KMS-11 (cell line): ENCODE results near the gene PTPRR.

Experiments
- H2AFZ ChIP-seq: fragments of 200-600 bp; sonication (generic); 2 replicates; pipeline ENCODE4 v1.6.1; 2016; ENCODE audit warnings: antibody characterized with exemption, mixed run types, low read depth
- H3K27ac ChIP-seq: fragments of 200-600 bp; sonication (generic); 2 replicates; pipeline ENCODE4 v1.6.1; 2016; ENCODE audit warnings: mild to moderate bottlenecking, mixed run types
- H3K27me3 ChIP-seq: fragments of 200-600 bp; sonication (generic); 2 replicates; pipeline ENCODE4 v1.6.1; 2017; ENCODE audit warnings: mild to moderate bottlenecking, low read depth, mixed run types, moderate library complexity; ENCODE audit not compliant: insufficient read depth
- H3K36me3 ChIP-seq: fragments of 200-600 bp; sonication (generic); 2 replicates; pipeline ENCODE4 v1.6.1; 2017; ENCODE audit warnings: mild to moderate bottlenecking, mixed run types; ENCODE audit not compliant: insufficient read depth
- H3K4me1 ChIP-seq: fragments of 200-600 bp; sonication (generic); 2 replicates; pipeline ENCODE4 v1.6.1; 2016; ENCODE audit warnings: mild to moderate bottlenecking, low read depth, mixed run types; ENCODE audit not compliant: poor library complexity, severe bottlenecking
- H3K4me2 ChIP-seq: fragments of 200-600 bp; sonication (generic); 2 replicates; pipeline ENCODE4 v1.7.0; 2016; ENCODE audit warnings: mild to moderate bottlenecking, mixed run types
- H3K4me3 ChIP-seq: fragments of 200-600 bp; sonication (generic); IDR thresholded peaks from 2 replicates; pipeline ENCODE4 v1.6.1; 2017; ENCODE audit warnings: low read depth, low read length, mixed read lengths; ENCODE audit not compliant: insufficient read depth
- H3K79me2 ChIP-seq: fragments of 200-600 bp; sonication (generic); 2 replicates; pipeline ENCODE4 v1.6.1; 2016; ENCODE audit warnings: low read depth, mixed run types; ENCODE audit not compliant: insufficient read depth
- H3K9ac ChIP-seq: fragments of 200-600 bp; sonication (generic); 2 replicates; pipeline ENCODE4 v1.6.1; 2016; ENCODE audit warnings: mild to moderate bottlenecking, mixed run types
- H4K20me1 ChIP-seq: fragments of 200-600 bp; sonication (generic); 2 replicates; pipeline ENCODE4 v1.6.1; 2016; ENCODE audit warnings: mild to moderate bottlenecking, mixed run types; ENCODE audit not compliant: insufficient read depth
- CTCF ChIP-seq: fragments of 200-600 bp; sonication (generic); conservative IDR thresholded peaks from 2 replicates; pipeline ENCODE4 v1.6.1; 2017; ENCODE audit warnings: low read depth, mild to moderate bottlenecking, antibody characterized with exemption, low read length, moderate library complexity, mixed read lengths

The PTPRR gene

GRCh38 chr12:70706611-70707010, 213.9 kb downstream of the PTPRR start:
- TF ChIP-seq CTCF = no peak
- Histone ChIP-seq H3K27ac (no peak overlapping the region), H3K4me3 (no peak overlapping the region), H3K9ac (no peak overlapping the region), H3K27me3 (no peaks in the 10 kb centered on the region), H2AFZ (no peak overlapping the region), H4K20me1 (no peaks in the 10 kb centered on the region), H3K79me2 (no peaks in the 10 kb centered on the region), H3K4me1 (no peaks in the 10 kb centered on the region), H3K4me2 (no peak overlapping the region), H3K36me3 (no peaks in the 10 kb centered on the region)

- no peaks in the 10 kb centered on the region for H3K79me2 ChIP-seq
- H3K9ac ChIP-seq = no peak overlapping the region
- H4K20me1 ChIP-seq = no peaks in the 10 kb centered on the region
- no peaks in the 10 kb centered on the region for H3K27me3 ChIP-seq
- H3K36me3 ChIP-seq = no peaks in the 10 kb centered on the region
- H3K4me3 ChIP-seq = no peak overlapping the region
- no peak overlapping the region for H2AFZ ChIP-seq
- no peak overlapping the region for H3K4me2 ChIP-seq
- no peaks in the 10 kb centered on the region for H3K4me1 ChIP-seq
- no peak overlapping the region for H3K27ac ChIP-seq
- TF ChIP-seq CTCF = no peak
Observed at GRCh38 chr12:70698345-70698744, 222.2 kb downstream of the PTPRR start.

DNA sequence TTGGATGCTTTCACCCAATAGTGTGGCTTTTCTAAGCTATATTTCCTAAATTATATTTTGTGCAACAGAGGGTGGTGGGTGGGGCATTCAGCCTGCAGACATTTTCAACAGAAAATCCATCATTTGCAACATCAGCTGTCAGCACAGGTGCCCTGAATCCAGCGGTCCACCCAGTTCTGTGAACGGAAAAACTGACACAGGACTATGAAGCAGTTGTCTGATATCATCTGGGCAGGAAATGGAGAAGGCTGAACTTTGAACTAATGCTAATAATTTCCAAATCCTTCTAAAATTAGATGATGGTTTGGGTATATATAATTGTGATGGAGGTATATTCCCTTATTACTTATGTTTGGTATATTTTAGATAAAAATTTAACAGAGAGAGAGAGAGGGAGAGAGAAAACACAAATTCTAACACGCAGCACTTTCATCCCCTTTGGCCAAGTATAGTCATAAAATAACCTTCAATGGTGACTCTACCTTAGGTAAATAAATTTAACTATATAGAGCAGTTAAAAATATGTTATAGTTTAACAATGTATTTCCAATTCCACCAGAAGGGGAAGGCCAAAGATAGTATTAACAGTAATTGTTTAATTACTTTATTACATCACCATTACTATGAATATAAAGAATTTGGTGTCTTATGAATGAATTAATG, 225.0 kb downstream of the PTPRR start:
- H3K4me2 ChIP-seq = no peak overlapping the region
- no peaks in the 10 kb centered on the region for H3K36me3 ChIP-seq
- no peak overlapping the region for H2AFZ ChIP-seq
- H3K27me3 ChIP-seq = no peaks in the 10 kb centered on the region
- no peak overlapping the region for H3K27ac ChIP-seq
- no peaks in the 10 kb centered on the region for H3K4me1 ChIP-seq
- H3K4me3 ChIP-seq = no peak overlapping the region
- H4K20me1 ChIP-seq = no peaks in the 10 kb centered on the region
- no peak overlapping the region for H3K9ac ChIP-seq
- H3K79me2 ChIP-seq = no peaks in the 10 kb centered on the region
- no peak for TF ChIP-seq CTCF

- H2AFZ ChIP-seq = no peak overlapping the region
Observed at GRCh38 chr12:70692681-70693288, 227.8 kb downstream of the PTPRR start.

More at GRCh38 chr12:70692681-70693288, 227.8 kb downstream of the PTPRR start:
- H4K20me1 ChIP-seq = no peaks in the 10 kb centered on the region
- H3K4me2 ChIP-seq = no peak overlapping the region
- H3K36me3 ChIP-seq = no peaks in the 10 kb centered on the region
- TF ChIP-seq CTCF = peak; percentile 65
- no peaks in the 10 kb centered on the region for H3K4me1 ChIP-seq
- no peaks in the 10 kb centered on the region for H3K27me3 ChIP-seq
- H3K9ac ChIP-seq = no peak overlapping the region
- H3K79me2 ChIP-seq = no peaks in the 10 kb centered on the region
- no peak overlapping the region for H3K4me3 ChIP-seq
- H3K27ac ChIP-seq = no peak overlapping the region
